ENCODE data around the gene C6orf120. TPM values are rescaled to one million over a fixed set of nuclear protein-coding genes. Genes with fewer than 3 reads are reported as not detected.
"Not testable (repeated sequence)": the region's sequence is repeated elsewhere in the genome, so short reads cannot be mapped to it uniquely, and the experiment has no call there.

The C6orf120 gene
- total RNA-seq, 1 experiment from 2014 or later, result 43.4 TPM

- no peak for DNase-seq (ENCODE audit: low read depth)
Measured at GRCh38 chr6:169678342-169678741, 23.6 kb upstream of the C6orf120 start.

GRCh38 chr6:169684056-169684455 is 17.9 kb upstream of the C6orf120 start:
- no peak for DNase-seq (ENCODE audit: low read depth)

DNA sequence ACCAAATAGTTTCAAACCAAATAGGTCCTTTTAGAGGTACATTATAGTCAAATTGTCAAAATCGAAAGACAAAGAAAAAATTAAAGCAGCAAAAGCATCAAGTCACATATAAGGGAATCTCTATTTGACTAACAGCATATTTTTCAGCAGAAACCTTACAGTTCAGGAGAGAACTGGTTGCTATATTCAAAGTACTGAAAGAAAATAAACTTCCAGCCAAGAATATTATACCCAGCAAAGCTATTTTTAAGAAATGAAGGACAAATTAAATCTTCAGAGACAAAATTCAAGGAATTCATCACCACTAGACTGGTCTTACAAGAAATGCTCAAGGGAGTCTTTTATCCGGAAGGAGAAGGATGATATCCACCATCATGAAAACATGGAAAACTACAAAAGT is 16.1 kb upstream of the C6orf120 start:
- no peak for DNase-seq (ENCODE audit: low read depth)

DNA sequence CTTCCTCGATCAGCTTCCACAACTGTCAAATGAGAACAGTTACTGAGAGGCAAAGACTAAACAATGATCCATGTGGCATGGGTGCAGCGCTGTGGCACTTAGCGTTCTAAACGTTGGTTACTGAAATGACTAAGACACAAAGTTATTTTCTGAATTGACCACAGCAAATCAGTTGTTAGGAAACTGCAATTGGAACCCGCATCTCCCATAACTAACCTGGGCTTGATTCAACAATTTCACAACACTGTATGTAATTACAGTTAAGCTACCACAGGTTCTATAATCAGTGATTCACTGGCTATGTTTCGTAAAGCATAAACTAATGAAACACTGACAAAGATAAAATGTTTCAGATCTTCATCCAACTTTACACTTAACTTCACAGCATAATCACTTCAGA is 12.6 kb upstream of the C6orf120 start:
- DNase-seq (ENCODE audit: low read depth), result peak; percentile 98

DNA sequence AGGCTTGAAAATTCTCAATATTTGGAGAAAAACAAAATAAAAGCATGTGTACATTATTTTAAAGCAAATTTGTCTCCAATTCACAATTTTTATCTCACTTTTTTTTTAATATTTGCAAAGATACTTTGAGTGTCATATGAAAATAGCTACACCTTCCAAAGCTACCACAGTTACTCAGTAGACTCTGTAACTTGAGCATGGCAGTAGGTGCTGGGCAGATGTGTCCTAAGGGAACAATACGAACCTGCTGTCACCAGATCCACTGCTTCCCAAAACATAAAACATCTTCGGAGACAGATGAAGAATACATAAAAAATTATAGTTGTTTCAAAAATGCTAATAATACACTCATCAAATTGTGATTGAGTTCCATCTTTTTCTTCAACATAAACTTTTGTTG is 10.7 kb upstream of the C6orf120 start:
- DNase-seq (ENCODE audit: low read depth), result no peak

DNA sequence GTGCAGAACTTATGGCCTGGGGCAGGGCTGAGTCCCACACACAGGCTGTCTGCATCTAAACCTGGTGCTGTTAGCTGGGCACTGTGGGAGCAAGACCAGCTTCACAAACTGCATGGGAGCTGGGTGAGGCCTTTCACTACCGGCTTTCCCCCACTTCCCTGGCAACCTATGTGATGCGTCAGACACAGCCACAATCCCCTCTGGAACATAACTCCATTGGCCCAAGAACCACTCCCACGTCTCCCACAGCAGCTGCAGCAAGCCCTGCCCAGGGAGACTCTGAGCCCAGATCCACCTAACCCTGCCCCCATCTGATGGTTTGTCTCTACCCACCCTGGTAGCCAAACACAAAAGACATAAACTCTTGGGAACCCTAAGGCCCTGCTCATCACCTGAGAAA is 9.4 kb upstream of the C6orf120 start:
- no peak for DNase-seq (ENCODE audit: low read depth)

DNA sequence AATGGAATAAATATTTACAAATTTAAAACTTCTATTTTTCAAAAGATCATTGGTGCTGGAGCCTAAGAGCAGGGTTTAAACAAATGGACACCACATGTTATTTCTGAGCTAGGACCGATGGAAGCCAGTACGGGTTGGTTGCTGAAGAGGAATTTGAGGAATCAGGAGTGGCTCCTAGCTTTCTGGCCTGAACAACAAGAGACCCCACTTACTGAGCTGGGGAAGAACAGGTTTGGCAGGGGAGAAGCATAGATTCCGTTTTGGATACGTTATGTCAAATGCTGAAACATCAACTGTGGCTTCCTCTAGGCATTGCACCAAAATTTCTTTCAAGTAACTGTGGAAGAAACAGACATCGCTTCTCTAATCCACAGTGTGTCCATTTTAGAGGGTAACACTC is 6.8 kb upstream of the C6orf120 start:
- DNase-seq (ENCODE audit: low read depth), result no peak

GRCh38 chr6:169697115-169697514 is 4.8 kb upstream of the C6orf120 start:
- DNase-seq (ENCODE audit: low read depth), result not testable (repeated sequence)

- DNase-seq (ENCODE audit: low read depth), result peak; percentile 45
Measured at GRCh38 chr6:169700296-169700695, 1.6 kb upstream of the C6orf120 start.

- DNase-seq (ENCODE audit: low read depth), result peak; percentile 41
Measured at GRCh38 chr6:169701311-169701953, 494 bp upstream of the C6orf120 start.

GRCh38 chr6:169702840-169703246 is 917 bp downstream of the C6orf120 start:
- DNase-seq (ENCODE audit: low read depth), result no peak

DNA sequence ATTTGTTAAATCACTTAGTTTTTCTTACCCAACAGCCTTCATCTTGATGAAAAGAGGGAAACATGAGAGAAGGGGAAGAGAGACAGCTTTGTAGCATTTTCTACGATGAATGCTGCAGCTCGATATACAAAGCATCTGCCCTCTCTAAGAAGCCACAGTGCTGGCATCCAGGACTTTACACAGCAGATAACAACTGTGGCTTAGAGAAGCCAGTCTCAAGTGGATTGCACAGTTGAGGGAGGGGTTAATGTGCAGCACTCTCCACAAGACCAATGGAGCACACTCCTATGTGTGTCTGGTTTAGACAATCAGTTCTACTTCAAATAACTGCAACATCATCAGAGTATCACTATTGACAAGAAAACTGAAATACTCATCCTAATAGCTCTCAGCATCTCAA is 5.8 kb downstream of the C6orf120 start:
- DNase-seq (ENCODE audit: low read depth), result no peak

- no peak for DNase-seq (ENCODE audit: low read depth)
Measured at GRCh38 chr6:169709293-169709692, 7.4 kb downstream of the C6orf120 start.

- no peak for DNase-seq (ENCODE audit: low read depth)
Measured at GRCh38 chr6:169710009-169710408, 8.1 kb downstream of the C6orf120 start.

DNA sequence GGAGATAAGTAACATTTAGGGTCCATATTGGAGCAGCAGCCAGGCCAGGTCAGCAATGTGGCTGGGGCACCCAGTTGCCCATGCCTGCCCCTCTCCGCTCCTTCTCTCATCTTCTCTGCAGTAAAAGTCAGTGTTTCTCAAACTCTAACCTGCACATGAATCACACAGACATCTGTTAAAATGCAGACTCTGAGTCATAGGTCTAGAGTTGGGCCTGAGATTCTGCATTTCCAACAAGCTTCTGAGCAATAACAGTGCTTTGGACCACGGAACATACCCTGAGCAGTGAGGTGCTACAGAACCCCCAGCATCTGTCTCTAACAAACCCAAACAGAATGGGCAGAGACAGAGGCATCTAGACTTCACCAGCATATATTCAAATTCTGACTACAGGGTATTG is 12.3 kb downstream of the C6orf120 start:
- DNase-seq (ENCODE audit: low read depth), result no peak

- no peak for DNase-seq (ENCODE audit: low read depth)
Measured at GRCh38 chr6:169714595-169714994, 12.7 kb downstream of the C6orf120 start.

GRCh38 chr6:169719117-169719516 is 17.2 kb downstream of the C6orf120 start:
- DNase-seq (ENCODE audit: low read depth), result peak; percentile 11

GRCh38 chr6:169720207-169720855 is 18.4 kb downstream of the C6orf120 start:
- no peak for DNase-seq (ENCODE audit: low read depth)

DNA sequence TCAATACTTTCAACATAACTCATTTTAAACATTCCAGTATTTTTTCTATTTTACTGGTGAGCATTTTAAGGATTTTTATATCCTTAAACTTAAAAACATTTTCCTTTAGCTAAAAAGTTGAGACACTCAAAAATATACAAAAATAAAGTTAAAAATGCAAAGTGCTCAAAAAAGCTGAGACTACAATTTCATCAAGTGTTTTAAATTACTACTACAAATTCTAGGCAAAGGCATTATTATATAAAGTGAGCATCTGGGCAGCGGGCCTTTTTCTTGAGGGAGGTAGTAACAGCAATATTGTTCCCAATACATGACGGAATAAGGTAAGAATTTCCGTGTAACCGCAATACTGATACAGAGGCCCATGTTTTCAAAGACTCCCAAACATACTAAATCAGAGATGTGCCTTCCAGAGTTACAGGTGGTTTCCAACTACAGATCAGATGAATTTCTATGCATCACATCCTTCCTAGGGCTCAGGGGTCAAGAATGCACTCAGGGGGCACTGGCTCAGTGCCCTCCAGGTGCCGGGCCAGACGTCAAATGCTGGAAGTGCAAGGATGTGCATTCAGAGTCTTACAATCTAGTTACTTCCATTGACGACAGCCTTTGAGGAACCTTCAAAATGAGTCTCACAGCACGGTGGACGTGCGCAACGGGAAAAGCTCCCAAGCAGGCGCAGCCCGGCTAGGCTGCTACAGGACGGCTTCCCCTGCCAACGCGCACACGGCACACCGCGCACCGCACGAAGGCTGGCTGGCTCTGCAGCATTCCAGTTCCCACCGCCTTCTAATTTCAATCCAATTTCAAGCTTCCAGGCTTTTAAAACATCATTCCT is 20.7 kb downstream of the C6orf120 start:
- peak; percentile 89 for DNase-seq (ENCODE audit: low read depth)

DNA sequence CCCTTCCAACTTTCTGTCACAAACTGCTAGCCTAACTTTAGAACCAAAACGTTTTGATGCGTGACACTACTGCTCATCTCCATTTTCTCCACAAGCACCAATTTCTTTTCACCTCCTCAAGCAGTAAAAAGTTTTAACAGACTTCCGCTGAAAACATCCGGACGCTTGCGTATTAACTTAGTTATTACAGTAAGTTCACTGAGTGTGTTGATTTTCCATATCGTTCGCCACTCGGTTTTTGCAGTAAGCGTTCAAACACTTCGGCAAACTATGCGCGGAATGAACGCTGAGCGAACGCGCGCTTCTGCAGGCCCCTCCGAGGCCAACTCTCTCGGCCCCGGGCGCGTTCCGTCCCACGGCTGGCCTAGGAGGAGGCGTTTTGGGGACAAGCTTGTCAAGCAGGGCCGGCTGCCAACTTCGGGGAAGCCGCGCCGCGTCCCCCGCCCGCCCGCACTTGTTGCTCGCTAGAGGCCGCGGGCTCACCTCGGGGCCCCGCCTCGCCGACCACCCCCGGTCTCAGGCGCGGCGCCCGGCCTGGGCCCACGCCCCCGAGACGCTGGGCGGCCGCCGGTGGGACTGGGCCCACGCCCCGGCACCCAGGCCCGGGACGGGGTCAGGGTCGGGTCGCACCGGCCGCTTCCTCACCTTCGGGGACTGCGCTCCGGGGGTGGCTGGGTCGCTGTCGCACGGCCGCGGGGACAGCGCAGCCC is 21.4 kb downstream of the C6orf120 start:
- peak; percentile 67 for DNase-seq (ENCODE audit: low read depth)

DNA sequence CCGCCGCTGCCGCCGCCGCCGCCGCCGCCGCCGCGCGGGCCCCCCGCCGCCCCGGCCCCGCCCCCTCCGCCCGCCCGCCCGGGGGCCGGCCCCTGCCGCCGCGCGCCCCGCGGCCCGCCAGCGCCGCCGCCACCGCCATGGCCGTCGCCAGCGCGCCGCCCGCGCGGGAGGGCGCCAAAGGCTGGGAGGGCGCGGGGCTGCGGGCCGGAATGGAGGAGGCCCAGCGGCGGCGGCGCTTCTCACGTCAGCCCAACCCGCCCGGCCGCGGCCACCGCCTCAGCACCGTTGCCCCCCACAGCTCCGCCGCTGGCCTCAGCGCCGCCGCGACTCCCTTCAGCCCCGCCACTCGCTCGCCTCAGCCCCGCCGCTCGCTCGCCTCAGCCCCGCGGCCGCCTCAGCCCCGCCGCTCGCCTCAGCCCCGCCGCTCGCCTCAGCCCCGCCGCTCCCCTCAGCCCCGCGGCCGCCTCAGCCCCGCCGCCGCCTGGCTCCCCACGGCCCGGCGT is 22.1 kb downstream of the C6orf120 start:
- DNase-seq (ENCODE audit: low read depth), result peak; percentile 27
